Neural cell (in vitro differentiated cells): Measurements from ENCODE around the gene SULF2.

Experiments used
- CTCF ChIP-seq: fragments of 450-650 bp; IDR thresholded peaks from 2 replicates; pipeline ENCODE4 v1.5.1; 2014; ENCODE audit warnings: antibody characterized with exemption, mild to moderate bottlenecking, moderate library complexity; ENCODE audit not compliant: poor library complexity, severe bottlenecking
- EP300 ChIP-seq: fragments of 450-650 bp; conservative IDR thresholded peaks from 2 replicates; pipeline ENCODE4 v1.6.1; 2014; ENCODE audit warnings: antibody characterized with exemption, mild to moderate bottlenecking, moderate library complexity; ENCODE audit not compliant: poor library complexity, severe bottlenecking
- EZH2 ChIP-seq: fragments of 200-600, 300-800 bp; shearing (Covaris generic), sonication (generic); IDR thresholded peaks from 2 replicates; pipeline ENCODE4 v1.6.1; 2014; ENCODE audit warnings: antibody characterized with exemption, low read length, borderline replicate concordance, mild to moderate bottlenecking; ENCODE audit not compliant: insufficient read depth, poor library complexity, severe bottlenecking
- MXI1 ChIP-seq: fragments of 450-650 bp; conservative IDR thresholded peaks from 2 replicates; pipeline ENCODE4 v1.6.1; 2014; ENCODE audit warnings: antibody characterized with exemption, mild to moderate bottlenecking; ENCODE audit not compliant: poor library complexity, severe bottlenecking
- POLR2AphosphoS5 ChIP-seq: IDR thresholded peaks from 2 replicates; pipeline ENCODE4 v1.6.1; 2012
- REST ChIP-seq: IDR thresholded peaks from 2 replicates; pipeline ENCODE4 v1.6.1; 2012; ENCODE audit warnings: borderline replicate concordance

- no peak for TF ChIP-seq EZH2
- no peak for TF ChIP-seq CTCF
- no peak for TF ChIP-seq POLR2AphosphoS5
- TF ChIP-seq REST = no peak
- TF ChIP-seq EP300 = no peak
- no peak for TF ChIP-seq MXI1
These were observed 64.4 kb downstream of the SULF2 start for GRCh38 chr20:47720636-47721427.
